NCI-H345 treated with DMSO at 0.1 percent for 48 hours (cell line): ENCODE results near the gene SHC1.

Experiments
- DNase-seq: peaks from one replicate; lab custom pipeline; 2025; ENCODE audit not compliant: unreplicated experiment; lab: John Stamatoyannopoulos, UW

SHC1 gene

DNA sequence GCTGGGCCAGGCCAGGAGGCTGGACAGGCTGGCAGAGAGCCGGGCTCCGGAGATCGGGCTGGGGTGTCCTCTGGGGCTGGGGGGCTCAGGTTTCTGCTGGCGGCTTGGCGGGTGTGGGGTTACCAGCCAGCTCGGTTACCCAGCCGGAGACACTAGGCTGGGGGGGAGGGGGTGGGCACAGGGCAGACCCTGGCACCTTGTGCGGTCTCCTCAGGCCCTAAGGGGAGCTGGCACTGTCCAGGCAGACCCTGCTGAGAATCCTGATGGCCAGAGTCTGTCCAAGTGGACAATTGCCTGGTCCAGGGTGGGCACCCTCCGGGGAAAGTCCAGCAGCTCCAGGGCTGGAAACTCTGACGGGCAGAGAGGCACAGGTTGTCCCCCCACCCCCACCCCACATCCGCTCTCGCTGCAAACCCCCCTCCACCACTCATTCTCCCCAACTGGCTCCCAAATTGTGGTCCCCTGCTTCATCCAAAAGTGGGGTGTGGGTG lies 38.7 kb upstream of the SHC1 start:
- DNase-seq = no peak

GRCh38 chr1:155008015-155008941 lies 37.7 kb upstream of the SHC1 start:
- no peak for DNase-seq

- no peak for DNase-seq
These were observed 36.8 kb upstream of the SHC1 start for GRCh38 chr1:155007251-155007828.

DNA sequence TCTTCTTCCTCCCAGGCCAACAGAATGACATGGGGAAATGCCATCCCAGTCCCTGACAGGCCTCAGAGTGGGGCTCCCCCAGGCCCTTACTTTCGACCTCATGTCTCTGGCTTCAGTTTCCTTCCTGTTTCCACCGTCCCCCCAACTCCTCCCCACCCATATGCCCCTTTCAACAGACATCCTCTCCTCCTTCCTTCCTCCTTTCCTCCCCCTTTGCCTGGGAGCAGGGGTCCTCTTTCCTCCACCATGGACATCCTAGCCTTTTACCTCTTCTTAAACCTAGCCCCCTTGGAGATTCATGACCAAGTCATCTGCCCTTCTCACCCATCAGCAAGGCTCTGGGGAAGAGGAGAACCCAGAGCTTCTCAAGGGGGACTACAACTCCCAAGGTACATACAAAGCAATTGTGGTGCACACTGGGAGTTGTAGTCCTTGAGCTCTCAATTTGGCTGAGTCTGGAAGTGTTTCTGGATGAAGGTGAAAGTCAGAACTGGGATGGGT lies 36.1 kb upstream of the SHC1 start:
- DNase-seq = no peak

DNA sequence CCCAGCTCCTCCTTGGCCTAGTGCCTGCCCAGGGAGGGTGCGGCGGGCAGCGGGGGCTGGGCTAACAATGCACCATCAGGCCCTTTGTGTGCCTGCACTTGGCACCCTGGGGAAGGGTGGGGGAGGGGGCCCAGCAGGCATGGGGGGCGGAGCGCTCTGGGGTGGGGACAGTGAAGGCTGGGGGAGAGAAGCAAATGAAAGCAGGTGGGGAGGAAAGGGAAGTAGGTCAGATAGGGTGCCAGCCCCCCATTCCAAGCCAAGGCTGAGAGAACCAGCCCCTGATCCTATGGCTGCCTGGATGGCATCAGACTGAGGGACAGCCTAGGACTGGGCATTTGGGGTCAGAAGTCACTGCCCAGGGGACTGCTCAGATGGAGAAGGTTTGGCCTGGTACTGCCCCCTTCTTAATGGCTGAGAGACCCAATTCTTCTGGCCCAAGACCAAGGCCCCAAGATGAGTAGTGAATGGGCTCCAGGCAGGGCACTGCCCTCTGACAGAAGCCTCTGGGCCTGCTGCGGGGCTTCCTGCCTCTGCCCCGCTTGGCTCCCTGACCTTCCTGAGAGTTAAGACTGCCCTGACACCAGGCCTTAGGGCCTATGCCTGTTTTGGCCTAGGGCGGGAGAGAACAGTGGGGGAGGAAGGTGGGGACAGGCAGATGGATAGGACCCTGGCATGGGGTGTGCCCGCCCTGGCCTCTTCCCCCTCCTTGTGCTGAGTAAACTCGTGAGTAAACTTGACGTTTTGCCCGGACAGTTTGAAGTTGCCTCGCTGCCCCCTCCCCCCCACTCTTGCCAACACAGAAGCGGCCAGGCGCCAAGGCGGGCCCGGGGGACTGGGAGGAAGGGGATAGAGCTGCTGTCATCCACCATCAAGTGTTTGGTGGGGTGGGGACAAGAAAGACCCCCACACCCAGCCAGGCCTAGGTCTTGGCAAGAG lies 34.8 kb upstream of the SHC1 start:
- DNase-seq = no peak

DNA sequence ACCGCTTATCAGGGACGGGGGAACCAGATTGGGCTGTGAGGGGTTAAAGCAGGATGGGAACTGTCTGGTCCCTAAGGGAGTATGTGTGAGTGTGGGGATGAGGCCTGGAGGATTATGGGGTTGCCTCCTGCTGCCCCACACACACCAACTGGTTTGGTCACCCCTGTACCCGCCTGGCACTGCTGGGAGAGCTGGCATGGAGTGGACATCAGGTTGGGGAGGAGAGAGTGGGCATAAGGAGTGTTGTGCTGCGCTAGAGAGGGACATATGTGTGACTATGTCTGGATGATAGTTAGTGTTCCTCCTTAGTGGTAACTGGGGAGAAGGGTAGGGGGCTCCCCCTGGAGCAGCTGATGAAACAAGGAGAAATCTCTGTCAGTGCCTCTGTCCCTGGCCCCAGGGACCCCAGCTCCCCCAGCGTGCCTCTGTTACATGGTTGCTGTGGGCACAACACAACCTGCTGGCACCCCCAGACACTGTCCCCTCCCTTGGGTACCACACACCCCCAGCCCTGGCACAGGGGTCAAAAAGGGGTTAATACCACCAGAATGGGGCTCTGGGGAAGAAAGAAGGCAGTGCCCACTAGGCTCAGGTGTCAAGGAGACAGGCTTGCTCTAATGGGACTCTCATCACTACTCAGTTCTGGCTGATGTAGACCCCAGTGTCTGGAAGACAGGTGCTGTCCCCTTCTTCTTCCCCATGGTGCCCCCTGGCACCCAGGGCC lies 34.0 kb upstream of the SHC1 start:
- no peak for DNase-seq

DNA sequence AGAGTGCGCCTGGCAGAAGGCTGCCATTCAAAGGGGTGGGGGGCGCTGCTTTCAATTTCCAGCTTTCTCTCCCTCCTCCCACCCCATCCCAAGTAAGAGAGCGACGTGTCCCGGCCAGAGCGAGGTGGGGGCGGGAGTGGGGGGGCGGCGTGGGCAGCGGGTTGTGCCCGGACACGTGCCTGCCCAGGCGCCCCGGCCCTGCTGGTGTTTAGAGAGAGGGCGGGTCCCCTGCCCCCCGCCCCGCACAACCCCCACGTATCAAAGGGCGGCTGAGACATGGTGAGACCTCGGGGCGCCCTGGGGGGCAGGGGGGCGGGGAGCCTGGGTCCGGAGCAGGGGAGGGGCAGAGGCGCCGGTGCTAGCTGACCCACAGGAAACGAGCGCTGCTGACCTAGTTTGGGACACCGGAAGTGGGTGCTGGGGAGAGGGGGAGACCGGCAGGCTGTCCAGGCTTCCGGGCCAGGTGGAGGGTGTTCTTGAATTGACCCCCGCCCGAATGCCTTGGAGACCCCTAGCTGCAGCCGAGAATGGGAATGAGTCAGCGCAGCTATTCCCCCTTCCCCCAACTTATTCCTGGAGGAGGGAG lies 33.3 kb upstream of the SHC1 start:
- no peak for DNase-seq

GRCh38 chr1:155003227-155003765 lies 32.7 kb upstream of the SHC1 start:
- no peak for DNase-seq

DNA sequence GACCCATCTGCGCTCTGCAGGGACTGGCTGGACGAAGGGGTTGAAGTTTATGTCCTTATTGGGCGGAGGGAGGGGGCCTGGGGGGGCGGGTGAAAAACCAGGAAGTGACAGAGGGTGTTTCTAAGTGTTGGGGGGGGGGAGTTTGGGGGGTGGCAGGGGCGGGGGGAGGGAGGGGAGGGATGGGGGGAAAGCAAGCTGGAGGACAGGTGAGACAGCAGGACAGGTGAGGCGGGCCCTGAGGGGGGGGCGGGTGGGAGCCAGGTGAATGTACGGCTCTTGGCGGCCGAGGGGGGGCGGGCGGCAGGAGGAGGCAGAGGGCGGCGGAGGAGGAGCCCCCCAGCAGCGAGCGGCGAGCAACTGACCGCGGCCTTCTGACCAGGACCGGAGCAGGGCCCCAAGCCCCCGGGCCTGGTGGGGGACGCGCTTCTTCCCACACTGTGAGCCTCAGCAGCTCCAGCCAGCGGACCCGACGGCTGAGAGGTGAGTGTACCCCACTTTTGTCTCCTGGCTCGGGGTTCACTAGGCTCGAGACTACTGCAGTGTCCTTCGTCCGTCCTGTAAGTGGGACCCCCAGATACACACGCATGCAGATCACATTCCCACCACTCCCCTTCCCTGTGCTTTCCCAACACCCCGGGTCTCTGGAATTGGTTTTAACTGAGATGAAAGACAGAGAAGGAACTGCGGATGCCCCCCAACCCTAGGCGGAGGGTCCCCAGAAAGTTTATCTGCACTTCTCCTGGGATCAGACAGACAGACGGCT lies 32.1 kb upstream of the SHC1 start, which contains the start of gene ZBTB7B:
Gene ZBTB7B (plus strand): TSS at position 339 of the 763 bp plus-strand sequence. CDS start 11,859 bp downstream, outside the sequence.
- no peak for DNase-seq

GRCh38 chr1:155001675-155002463 lies 31.3 kb upstream of the SHC1 start:
- DNase-seq = peak; percentile 100

- DNase-seq = peak; percentile 93
These were observed 30.8 kb upstream of the SHC1 start for GRCh38 chr1:155001425-155001674.

DNA sequence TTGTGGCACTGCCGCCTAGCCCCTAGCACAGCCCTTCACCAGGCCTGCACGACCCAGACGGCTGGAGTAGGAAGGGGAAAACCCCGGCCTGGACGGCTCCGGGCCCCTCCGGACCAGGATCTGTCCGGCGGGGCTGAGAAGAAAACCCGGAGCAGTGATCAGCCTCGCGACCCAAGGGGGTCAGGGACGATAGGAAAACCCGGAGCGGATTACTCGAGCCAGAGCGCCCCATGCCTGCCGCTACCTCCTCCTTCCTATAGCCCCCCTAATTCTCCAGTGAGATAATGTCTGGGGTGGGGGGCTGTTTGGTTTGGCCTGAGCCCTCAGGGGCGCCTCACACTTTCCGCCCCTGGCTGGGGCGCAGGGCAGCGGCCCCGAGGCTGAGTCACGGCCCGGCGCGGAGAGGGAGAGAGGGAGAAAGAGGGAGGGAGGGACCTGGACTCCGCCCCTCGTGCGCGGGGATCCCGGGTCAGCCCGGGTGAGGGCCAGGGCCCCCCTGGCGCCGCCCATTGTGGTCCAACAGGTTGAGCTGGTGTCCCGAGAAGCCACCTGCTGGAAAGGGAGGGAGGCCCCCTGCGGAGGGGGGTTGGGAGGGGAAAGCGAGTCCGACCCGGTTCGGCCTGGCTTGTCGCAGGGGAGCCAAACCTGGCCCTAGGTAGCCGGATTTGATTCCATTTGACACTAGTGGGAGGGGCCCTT lies 30.3 kb upstream of the SHC1 start:
- DNase-seq = peak; percentile 95

- DNase-seq = no peak
These were observed 29.8 kb upstream of the SHC1 start for GRCh38 chr1:155000411-155000725.

DNA sequence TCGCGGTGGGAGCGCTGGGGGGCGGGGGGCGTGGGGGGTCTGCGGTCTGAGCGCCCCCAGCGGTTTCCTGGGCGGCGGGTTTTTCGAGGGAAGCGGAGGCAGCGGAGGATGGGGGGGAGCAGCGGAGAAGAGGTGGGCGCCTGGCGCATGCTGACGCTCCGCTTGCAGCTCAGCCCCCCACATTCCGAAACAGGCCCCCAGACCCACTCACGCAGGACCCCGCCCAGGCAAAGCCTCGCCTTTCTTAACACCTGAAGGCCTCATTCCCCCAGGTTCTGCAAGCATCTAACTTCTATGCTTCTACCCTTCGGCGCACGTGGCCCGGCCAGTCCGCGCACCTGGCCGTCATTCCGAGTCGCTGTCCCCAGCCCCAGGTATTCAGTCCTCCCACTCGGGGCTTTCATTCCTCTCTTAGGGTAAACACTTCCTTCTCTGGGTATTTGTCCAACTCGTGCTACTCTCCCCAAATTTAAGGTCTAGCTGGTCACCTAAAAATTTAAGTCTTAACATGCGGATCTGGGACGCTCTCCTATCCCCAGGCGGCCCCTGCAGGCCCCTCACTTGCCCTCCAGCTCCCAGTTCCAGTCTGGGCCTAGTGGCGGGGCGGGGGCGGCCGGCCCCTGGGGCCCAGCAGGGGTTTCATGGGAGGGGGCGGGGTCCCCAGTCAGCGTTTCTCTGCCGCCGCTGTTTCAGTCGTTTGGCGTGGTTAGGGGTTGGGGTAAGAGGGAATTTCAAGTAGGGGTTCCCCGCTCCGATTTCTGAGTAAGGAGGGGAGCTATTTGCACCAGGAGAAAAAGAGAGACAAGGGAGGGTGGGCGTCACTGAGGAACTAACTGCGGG lies 29.2 kb upstream of the SHC1 start:
- DNase-seq = peak; percentile 77

DNA sequence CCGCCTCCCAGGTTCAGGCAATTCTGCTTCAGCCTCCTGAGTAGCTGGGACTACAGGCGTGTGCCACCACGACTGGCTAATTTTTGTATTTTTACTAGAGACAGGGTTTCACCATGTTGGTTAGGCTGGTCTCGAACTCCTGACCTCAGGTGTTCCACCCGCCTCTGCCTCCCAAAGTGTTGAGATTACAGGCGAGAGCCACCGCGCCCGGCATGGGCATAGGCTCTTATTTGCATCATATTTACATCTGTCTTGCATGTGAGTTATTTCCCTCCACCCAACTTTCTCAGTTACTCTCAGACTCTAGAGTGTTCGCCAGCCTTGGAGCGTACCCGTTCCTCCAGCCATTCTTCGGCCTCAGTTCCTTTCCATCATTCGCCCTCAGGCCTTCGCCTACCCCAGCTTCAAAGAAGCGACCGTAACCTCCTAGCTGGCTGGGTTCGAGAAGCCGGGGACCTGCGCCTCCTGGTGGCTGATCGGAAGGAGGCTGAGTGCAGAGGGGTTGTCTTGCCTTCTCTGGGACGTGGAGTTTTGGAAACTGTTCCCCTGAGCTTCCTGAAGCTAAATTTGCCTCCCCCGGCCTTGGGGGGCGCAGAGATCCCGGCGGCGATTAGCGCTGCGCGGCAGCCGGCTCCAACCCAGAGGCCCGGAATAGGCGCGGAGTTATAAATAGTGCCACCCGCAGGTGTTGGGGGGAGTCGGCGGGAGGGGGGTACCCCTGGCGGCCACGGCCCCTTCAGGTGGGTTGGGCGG lies 28.4 kb upstream of the SHC1 start:
- peak; percentile 84 for DNase-seq

- no peak for DNase-seq
These were observed 27.7 kb upstream of the SHC1 start for GRCh38 chr1:154998201-154998780.
